ENCODE data around the gene WASHC2C.
"Not testable (repeated sequence)": the region's sequence is repeated elsewhere in the genome, so short reads cannot be mapped to it uniquely, and the experiment has no call there.

WASHC2C gene

GRCh38 chr10:45768334-45768733 lies 41.3 kb downstream of the WASHC2C start:
- not testable (repeated sequence) for H3K4me3 ChIP-seq (ENCODE audit: low read depth, low read length)

DNA sequence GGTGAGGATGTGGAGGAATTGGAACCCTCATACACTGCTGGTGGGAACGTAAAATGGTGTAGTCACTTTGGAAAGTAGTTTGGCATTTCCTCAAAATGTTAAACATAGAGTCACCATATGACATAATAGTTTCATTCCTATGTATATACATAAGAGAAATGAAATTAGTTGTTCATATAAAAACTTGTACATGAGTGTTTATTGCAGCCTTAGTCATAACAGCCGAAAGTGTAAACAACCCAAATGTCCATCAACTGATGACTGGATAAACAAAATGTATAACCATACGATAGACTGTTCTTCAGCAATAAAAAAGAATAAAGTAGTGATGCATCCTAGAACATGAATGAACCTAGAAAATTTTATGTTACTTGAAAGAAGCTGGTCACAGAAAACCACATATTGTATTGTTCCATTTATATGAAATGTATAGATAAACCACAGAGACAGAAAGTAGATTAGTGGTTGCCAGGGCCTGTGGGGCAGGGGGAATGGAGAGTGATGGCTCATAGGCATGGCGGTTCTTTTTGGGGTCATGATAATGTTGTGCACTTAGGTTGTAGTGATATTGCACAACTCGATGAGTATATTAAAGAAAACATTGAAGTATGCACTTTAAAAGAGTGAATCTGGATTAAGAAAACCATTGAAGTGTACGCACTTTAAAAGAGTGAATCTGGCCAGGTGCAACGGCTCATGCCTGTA lies 44.8 kb downstream of the WASHC2C start:
- H3K4me3 ChIP-seq (ENCODE audit: low read depth, low read length): not testable (repeated sequence)

GRCh38 chr10:45786217-45786616 lies 59.2 kb downstream of the WASHC2C start:
- H3K4me3 ChIP-seq (ENCODE audit: low read depth, low read length): not testable (repeated sequence)

DNA sequence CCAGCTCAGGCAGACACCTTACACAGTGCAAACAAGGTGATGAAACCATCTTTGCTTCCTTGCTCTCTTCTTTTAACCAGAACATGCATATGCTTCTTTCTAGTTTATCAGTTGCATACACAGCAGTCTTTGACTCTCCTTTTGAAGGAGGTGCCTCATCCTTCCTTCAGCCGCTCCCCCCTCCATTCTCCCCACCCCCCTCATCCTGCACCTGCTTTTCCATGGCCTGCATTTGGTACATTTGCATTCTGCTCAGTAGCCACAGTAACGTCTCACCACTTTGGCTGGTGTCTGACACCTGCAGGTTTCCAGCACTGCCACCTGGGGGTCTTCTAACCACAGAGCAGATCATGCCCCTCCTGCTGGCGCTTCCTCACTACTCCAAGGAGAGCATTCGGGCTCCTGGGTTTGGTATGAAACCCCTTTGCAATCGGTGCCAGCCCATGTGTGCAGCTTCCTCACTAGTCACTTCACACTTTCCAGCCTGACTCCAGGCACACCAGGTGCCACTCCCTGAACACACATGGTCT lies 60.2 kb downstream of the WASHC2C start:
- H3K4me3 ChIP-seq (ENCODE audit: low read depth, low read length): not testable (repeated sequence)

DNA sequence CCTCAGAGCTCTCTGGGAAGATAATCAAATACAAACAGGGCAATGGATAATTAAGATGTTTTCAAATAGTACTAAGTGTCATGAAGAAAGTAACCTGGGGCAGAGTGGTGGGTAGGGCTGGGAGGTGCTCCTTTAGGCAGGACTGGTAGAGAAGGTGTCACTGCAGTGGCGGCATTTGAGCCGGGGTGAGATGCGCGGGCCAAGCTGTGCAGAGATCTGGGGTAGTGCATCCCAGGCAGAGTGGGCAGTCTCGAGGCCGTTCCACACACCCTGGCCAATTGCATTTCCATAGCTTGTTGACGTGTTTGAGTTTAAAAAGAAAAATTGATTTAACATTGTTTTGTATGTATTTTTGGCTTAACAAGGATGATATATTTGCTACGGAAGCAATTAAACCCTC lies 62.9 kb downstream of the WASHC2C start:
- H3K4me3 ChIP-seq (ENCODE audit: low read depth, low read length): not testable (repeated sequence)

DNA sequence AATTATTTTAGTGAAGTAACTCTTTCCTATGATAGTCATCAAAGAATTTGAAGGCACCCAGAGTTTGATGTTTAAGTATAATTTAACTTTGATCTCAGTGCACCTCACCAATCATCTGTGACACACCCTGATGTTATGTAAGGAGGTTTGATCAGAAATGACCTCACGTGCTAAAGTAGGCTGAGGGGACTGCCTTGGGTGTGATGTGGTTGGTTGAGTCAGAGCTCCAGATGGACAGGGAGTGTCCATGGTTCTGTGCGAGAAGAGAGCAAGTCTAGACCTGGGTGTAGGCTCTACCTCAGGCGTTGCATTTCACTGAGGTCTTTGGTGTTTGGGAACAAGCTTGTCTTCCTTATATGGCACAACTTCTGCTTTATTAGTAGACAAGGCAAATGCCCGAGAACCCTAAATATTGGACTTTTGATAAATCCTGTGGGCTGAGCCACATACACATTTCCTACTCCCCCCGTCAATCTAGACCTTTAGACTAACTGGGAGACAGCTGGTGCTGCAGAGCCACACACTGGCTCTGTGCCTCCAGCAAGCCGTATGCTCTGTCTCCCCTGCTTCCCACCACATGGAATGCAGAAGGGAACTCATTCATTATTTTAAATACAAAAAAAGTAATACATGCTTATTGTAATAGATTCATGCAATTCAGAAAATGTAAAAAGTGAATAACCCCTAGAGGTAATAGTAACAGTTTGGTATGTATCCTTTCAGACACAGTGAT lies 63.8 kb downstream of the WASHC2C start:
- not testable (repeated sequence) for H3K4me3 ChIP-seq (ENCODE audit: low read depth, low read length)

GRCh38 chr10:45794761-45795160 lies 67.7 kb downstream of the WASHC2C start:
- not testable (repeated sequence) for H3K4me3 ChIP-seq (ENCODE audit: low read depth, low read length)

DNA sequence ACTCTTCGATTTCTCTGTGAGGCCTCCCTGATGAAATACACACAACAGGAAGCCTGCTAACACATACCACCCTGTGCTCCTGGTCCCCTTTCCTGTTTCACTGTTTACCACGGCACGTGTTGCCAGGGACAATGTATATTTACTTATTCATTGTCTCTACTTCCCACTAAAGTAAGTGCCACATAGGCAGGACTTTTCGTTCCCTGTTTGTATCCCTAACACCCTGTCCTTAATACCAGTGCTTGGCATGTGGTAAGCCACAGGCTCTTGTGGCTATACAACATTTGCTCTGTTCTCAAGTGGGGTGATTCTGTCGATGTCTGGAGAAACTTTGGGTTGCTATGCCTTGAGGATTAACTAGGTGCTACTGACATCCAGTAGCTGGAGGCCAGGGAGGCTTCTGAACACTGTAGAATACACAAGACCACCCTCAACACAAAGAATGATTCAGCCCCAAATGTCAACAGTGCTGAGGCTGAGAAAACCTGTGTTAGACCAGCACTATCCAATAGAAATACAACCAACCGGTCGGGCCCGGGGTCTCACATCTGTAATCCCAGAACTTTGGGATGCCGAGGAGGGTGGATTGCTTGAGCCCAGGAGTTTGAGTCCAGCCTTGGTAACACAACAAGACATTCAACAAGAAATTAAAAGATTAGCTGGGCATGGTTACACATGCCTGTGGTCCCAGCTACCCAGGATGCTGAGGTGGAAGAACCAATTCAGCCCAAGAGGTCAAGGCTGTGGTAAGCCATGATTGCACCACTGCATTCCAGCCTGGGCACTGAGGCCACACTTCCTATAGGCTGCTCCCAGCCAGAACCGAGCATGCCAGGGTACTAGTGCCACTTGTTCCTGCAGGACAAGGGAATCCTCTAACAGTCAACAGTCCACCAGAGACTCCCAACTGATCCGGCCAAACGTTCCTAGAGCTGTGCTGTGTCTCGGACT lies 76.3 kb downstream of the WASHC2C start:
- not testable (repeated sequence) for H3K4me3 ChIP-seq (ENCODE audit: low read depth, low read length)

- not testable (repeated sequence) for H3K4me3 ChIP-seq (ENCODE audit: low read depth, low read length)
Observed at GRCh38 chr10:45804996-45805395, 77.9 kb downstream of the WASHC2C start.

- TF ChIP-seq, protein P1, sequence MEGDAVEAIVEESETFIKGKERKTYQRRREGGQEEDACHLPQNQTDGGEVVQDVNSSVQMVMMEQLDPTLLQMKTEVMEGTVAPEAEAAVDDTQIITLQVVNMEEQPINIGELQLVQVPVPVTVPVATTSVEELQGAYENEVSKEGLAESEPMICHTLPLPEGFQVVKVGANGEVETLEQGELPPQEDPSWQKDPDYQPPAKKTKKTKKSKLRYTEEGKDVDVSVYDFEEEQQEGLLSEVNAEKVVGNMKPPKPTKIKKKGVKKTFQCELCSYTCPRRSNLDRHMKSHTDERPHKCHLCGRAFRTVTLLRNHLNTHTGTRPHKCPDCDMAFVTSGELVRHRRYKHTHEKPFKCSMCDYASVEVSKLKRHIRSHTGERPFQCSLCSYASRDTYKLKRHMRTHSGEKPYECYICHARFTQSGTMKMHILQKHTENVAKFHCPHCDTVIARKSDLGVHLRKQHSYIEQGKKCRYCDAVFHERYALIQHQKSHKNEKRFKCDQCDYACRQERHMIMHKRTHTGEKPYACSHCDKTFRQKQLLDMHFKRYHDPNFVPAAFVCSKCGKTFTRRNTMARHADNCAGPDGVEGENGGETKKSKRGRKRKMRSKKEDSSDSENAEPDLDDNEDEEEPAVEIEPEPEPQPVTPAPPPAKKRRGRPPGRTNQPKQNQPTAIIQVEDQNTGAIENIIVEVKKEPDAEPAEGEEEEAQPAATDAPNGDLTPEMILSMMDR (IDR thresholded peaks at IDR 0.05; ENCODE audit: low read depth, low read length): no peak
- no peak overlapping the region for H3K4me3 ChIP-seq (ENCODE audit: low read depth, low read length)
Observed at GRCh38 chr10:45809837-45810236, 82.8 kb downstream of the WASHC2C start.

- H3K4me3 ChIP-seq (ENCODE audit: low read depth, low read length): no peak overlapping the region
- TF ChIP-seq, protein P1 (IDR thresholded peaks at IDR 0.05; ENCODE audit: low read depth, low read length): no peak
Observed at GRCh38 chr10:45811075-45811474, 84.0 kb downstream of the WASHC2C start.

- not testable (repeated sequence) for H3K4me3 ChIP-seq (ENCODE audit: low read depth, low read length)
Observed at GRCh38 chr10:45812959-45813358, 85.9 kb downstream of the WASHC2C start.

DNA sequence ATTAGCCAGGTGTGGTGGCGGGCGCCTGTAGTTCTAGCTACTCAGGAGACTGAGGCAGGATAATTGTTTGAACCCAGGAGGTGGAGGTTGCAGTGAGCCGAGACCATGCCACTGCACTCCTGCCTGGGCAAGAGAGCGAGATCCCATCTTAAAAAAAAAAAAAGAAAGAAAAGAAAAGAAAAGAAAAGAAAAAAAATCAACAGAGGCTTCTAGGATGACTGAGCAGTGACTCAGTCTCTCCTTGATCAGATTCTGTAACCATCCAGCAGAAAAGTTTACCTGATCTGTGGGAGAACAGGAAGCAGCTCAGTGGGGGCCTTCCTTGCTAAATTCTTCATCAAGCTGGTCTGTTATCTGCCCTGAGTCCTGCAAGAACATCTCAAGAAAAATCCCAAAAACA lies 87.1 kb downstream of the WASHC2C start:
- not testable (repeated sequence) for H3K4me3 ChIP-seq (ENCODE audit: low read depth, low read length)
